DND-41 (cell line): ENCODE results near the gene SMIM22.

Experiments
- ATAC-seq: fragments of 200-7000 bp; cut with Tn5 transposase; 3 replicates; pipeline ENCODE4 v1.9.1; 2021; ENCODE audit warnings: low read depth; ENCODE audit not compliant: insufficient read depth
- DNase-seq: peaks from one replicate; pipeline ENCODE4 v3.0.0-alpha.2; 2020
- H2AFZ ChIP-seq: 2 replicates; pipeline ENCODE4 v1.6.0; 2012; ENCODE audit warnings: low read depth, low read length
- H3K27ac ChIP-seq: 2 replicates; pipeline ENCODE4 v1.5.1; 2012; ENCODE audit warnings: low read length, inconsistent platforms
- H3K27me3 ChIP-seq: fragments of 200-600 bp; sonication (generic); 2 replicates; pipeline ENCODE4 v1.6.0; 2012; ENCODE audit warnings: low read length, mild to moderate bottlenecking, inconsistent platforms; ENCODE audit not compliant: insufficient read depth, poor library complexity
- H3K36me3 ChIP-seq: 2 replicates; pipeline ENCODE4 v1.5.1; 2012; ENCODE audit warnings: low read length, inconsistent platforms; ENCODE audit not compliant: insufficient read depth
- H3K4me1 ChIP-seq: 2 replicates; pipeline ENCODE4 v1.5.1; 2012; ENCODE audit warnings: mild to moderate bottlenecking, low read length; ENCODE audit not compliant: insufficient read depth
- H3K4me2 ChIP-seq: 2 replicates; pipeline ENCODE4 v1.6.0; 2012; ENCODE audit warnings: mild to moderate bottlenecking, moderate library complexity, low read length, inconsistent platforms; ENCODE audit not compliant: insufficient read depth
- H3K4me3 ChIP-seq, 2 experiments: fragments of 200-600 bp in 1 of 2; shearing (Covaris generic) in 1 of 2; 2 replicates each; pipeline ENCODE4 v1.5.1; 2012 to 2016; ENCODE audit warnings: inconsistent platforms in 2 of 2, low read length in 2 of 2, mild to moderate bottlenecking in 2 of 2, low read depth in 1 of 2, moderate library complexity in 1 of 2
- H3K79me2 ChIP-seq: 2 replicates; pipeline ENCODE4 v1.6.0; 2012; ENCODE audit warnings: low read length, inconsistent platforms; ENCODE audit not compliant: insufficient read depth
- H3K9ac ChIP-seq: 2 replicates; pipeline ENCODE4 v1.6.0; 2012; ENCODE audit warnings: low read depth, mild to moderate bottlenecking, inconsistent platforms, low read length, moderate library complexity
- H3K9me3 ChIP-seq: 2 replicates; pipeline ENCODE4 v1.5.1; 2012; ENCODE audit warnings: low read length, moderate library complexity, mild to moderate bottlenecking, inconsistent platforms; ENCODE audit not compliant: insufficient read depth, severe bottlenecking
- H4K20me1 ChIP-seq: 2 replicates; pipeline ENCODE4 v1.6.0; 2012; ENCODE audit warnings: low read length; ENCODE audit not compliant: insufficient read depth
- EZH2 ChIP-seq: IDR thresholded peaks from 3 replicates; pipeline ENCODE4 v1.6.1; 2012; ENCODE audit warnings: borderline replicate concordance, low read depth, mild to moderate bottlenecking, moderate library complexity, low read length, inconsistent platforms; ENCODE audit not compliant: severe bottlenecking
- TF ChIP-seq, protein P1 (sequence below): IDR thresholded peaks from 2 replicates; pipeline ENCODE4 v1.5.1; 2012; ENCODE audit warnings: borderline replicate concordance, low read length, moderate library complexity, mild to moderate bottlenecking; ENCODE audit not compliant: poor library complexity, severe bottlenecking; ENCODE audit errors: extremely low read depth

SMIM22 gene

DNA sequence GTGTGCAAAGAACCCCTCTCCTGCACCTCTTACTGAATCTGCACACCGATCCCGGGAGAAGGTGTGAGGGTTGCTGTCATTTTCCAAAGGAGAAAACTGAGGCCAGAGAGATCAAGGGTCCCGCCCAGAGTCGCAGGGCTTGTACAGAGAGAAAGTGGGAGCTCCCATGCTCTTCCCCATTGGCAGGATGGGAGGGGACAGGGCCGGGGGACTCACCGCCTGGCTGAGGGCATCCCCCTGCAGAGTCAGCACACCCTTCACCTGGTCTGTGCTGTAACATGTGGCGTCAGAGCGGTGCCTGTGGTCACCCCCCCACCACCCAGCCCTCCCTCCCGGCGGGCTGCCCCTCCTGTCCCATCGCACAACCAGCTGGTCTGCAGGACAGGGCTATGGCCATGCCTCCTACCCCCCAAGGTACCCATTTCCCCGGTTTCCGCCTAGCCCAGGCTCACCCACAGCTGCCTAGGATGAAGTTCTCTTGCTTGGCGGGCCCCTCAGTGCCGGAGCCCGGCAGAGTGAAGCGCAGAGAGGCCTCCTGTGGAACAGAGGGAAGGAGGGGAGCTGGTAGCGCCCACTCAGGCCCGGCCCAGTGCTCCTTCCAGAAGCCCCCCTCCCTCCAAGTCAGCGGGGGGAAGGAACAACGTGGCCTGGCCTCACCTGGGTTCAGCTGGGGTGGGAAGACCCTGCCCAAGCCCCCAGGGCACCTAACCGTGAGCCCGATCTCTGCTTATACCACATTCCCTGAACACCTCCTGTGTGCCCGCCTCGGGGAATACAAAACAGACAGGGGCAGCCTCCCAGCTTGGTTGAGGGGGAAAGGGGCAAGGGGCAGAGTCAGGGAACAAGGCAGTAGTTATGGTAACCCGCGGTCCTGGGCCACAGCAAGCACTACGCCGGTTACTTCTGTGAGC lies 6.1 kb downstream of the SMIM22 start:
- DNase-seq (no peak), ATAC-seq (no peak)
- H3K79me2 ChIP-seq: no peaks in the 10 kb centered on the region
- peaks cover 21% of the 10 kb centered on the region for H3K36me3 ChIP-seq
- no peak for TF ChIP-seq EZH2
- TF ChIP-seq, protein P1, sequence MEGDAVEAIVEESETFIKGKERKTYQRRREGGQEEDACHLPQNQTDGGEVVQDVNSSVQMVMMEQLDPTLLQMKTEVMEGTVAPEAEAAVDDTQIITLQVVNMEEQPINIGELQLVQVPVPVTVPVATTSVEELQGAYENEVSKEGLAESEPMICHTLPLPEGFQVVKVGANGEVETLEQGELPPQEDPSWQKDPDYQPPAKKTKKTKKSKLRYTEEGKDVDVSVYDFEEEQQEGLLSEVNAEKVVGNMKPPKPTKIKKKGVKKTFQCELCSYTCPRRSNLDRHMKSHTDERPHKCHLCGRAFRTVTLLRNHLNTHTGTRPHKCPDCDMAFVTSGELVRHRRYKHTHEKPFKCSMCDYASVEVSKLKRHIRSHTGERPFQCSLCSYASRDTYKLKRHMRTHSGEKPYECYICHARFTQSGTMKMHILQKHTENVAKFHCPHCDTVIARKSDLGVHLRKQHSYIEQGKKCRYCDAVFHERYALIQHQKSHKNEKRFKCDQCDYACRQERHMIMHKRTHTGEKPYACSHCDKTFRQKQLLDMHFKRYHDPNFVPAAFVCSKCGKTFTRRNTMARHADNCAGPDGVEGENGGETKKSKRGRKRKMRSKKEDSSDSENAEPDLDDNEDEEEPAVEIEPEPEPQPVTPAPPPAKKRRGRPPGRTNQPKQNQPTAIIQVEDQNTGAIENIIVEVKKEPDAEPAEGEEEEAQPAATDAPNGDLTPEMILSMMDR: no peak
- peaks cover 24% of the 10 kb centered on the region for H3K4me1 ChIP-seq
- peak overlapping the region; percentile 59; the same call in 1 of the 2 replicates for H3K9ac ChIP-seq
- H2AFZ ChIP-seq: peak overlapping the region; percentile 84; the same call in 1 of the 2 replicates
- peak overlapping the region; percentile 91 for H3K4me2 ChIP-seq
- no peak overlapping the region; the same call in 1 of the 2 replicates for H3K27ac ChIP-seq
- H3K27me3 ChIP-seq: no peaks in the 10 kb centered on the region
- peaks cover 6% of the 10 kb centered on the region; the same call in 1 of the 2 replicates for H4K20me1 ChIP-seq
- no peaks in the 10 kb centered on the region for H3K9me3 ChIP-seq
- H3K4me3 ChIP-seq: peak overlapping the region; percentile 70 to 84; a peak in 3 of 4 replicates

- Histone ChIP-seq H3K36me3 (peaks cover 24% of the 10 kb centered on the region), H3K9ac (peak within 1 kb of the TSS; percentile 59), H3K27ac (peak within 1 kb of the TSS; percentile 65), H4K20me1 (peaks cover 6% of the 10 kb centered on the region; the same call in 1 of the 2 replicates), H3K9me3 (no peaks in the 10 kb centered on the region), H2AFZ (peak within 1 kb of the TSS; percentile 89), H3K27me3 (no peaks in the 10 kb centered on the region), H3K4me1 (peaks cover 24% of the 10 kb centered on the region), H3K4me2 (peak within 1 kb of the TSS; percentile 91), H3K79me2 (no peaks in the 10 kb centered on the region), H3K4me3 (peak within 1 kb of the TSS; percentile 70 to 84; a peak in 3 of 4 replicates)
- peak; percentile 64 for DNase-seq
- ATAC-seq: peak; percentile 46
- TF ChIP-seq, protein P1: no peak
- no peak for TF ChIP-seq EZH2
These were observed 6.9 kb downstream of the SMIM22 start, which contains the start of gene ROGDI for GRCh38 chr16:4801962-4802658. Gene ROGDI, minus strand, starts transcription at chr16:4802633. Its CDS starts 62 bp downstream, at chr16:4802571.

DNA sequence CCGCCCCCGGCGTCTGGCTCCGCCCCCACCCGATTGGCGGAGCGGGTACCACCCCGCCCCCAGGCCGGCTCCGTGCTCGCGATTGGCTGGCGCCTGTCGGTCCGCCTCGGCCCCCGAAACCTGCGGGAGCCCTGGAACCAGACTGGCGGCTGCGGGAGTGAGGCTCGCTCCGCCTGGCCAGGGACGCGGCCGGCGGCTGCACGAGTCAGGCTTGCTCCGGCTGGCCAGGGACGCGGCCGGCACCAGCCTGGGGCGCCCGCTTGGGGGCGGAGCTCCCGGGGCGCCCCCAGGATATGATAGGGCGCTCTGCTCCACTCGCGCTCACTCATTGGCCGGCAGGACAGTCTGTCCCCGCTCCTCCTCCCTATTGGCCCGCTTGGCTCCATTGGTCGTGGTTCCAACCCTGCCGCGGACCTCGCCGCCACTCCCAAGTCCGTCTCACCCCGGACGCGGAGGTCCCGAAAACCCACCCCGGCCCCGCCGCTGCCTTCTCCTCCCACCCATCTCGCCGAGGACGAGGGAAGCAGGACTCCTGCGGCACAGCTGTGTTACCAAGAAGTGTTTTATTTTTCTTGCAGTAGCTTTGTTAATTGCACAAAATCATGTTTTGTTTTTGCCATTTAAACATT lies 7.6 kb downstream of the SMIM22 start:
- peak overlapping the region; percentile 65 for H3K27ac ChIP-seq
- H3K79me2 ChIP-seq: no peaks in the 10 kb centered on the region
- ATAC-seq (peak; percentile 98), DNase-seq (peak; percentile 90)
- H3K4me2 ChIP-seq: peak overlapping the region; percentile 91
- H3K9me3 ChIP-seq: no peaks in the 10 kb centered on the region
- H3K4me3 ChIP-seq: peak overlapping the region; percentile 70 to 84; a peak in 3 of 4 replicates
- H2AFZ ChIP-seq: peak overlapping the region; percentile 89
- TF ChIP-seq, protein P1: no peak
- TF ChIP-seq EZH2: no peak
- H3K4me1 ChIP-seq: peaks cover 24% of the 10 kb centered on the region
- H3K27me3 ChIP-seq: no peaks in the 10 kb centered on the region
- H3K9ac ChIP-seq: peak overlapping the region; percentile 59
- H3K36me3 ChIP-seq: peaks cover 31% of the 10 kb centered on the region
- peaks cover 6% of the 10 kb centered on the region; the same call in 1 of the 2 replicates for H4K20me1 ChIP-seq
